H1 (cell line): ENCODE measurements around the gene C9orf152. TPM values are rescaled to one million over a fixed set of nuclear protein-coding genes. Genes with fewer than 3 reads are reported as not detected.
A peak's percentile ranks its signal among the peaks of the same experiment; 100 is the strongest.

Experiments used
- CTCF ChIA-PET: fragments of 300-600 bp; sonication (Branson Sonifier 250); formaldehyde crosslinking; loops from one replicate; lab custom pipeline; 2021; ENCODE audit not compliant: partially characterized antibody; lab: Charles Lee
- POLR2A ChIA-PET: fragments of 300-600 bp; sonication (Branson Sonifier 250); formaldehyde crosslinking; loops from one replicate; lab custom pipeline; 2021; ENCODE audit warnings: inconsistent platforms; ENCODE audit not compliant: partially characterized antibody; lab: Charles Lee
- DNase-seq, 2 experiments: peaks; one replicate each; pipeline versions ENCODE4 v3.0.0 to v3.0.0-alpha.2; 2010 to 2022; ENCODE audit warnings: low spot score in 2 of 2, low read depth in 1 of 2, mixed read lengths in 1 of 2
- FAIRE-seq: peaks from 2 replicates; lab custom pipeline; 2011; peaks lifted over from hg19 to GRCh38; lab: Jason Lieb, UNC
- H2AFZ ChIP-seq: 2 replicates; pipeline ENCODE4 v1.8.1; 2012; ENCODE audit warnings: low read length, inconsistent platforms
- H2AK5ac ChIP-seq: 2 replicates; pipeline ENCODE4 v1.6.1; 2013; ENCODE audit warnings: low read depth, low read length
- H2BK120ac ChIP-seq: replicated peaks from 2 replicates; pipeline ENCODE3; 2013; ENCODE audit warnings: low read depth, low read length, inconsistent platforms
- H2BK12ac ChIP-seq: 2 replicates; pipeline ENCODE4 v1.6.1; 2013; ENCODE audit warnings: low read depth, low read length
- H2BK15ac ChIP-seq: 2 replicates; pipeline ENCODE4 v1.6.1; 2013; ENCODE audit warnings: low read length
- H2BK20ac ChIP-seq: 2 replicates; pipeline ENCODE4 v1.6.1; 2013; ENCODE audit warnings: low read length
- H2BK5ac ChIP-seq: 2 replicates; pipeline ENCODE4 v1.6.1; 2013; ENCODE audit warnings: low read depth, low read length
- H3K14ac ChIP-seq: 2 replicates; pipeline ENCODE4 v1.6.1; 2013; ENCODE audit warnings: inconsistent platforms; ENCODE audit not compliant: insufficient read length
- H3K18ac ChIP-seq: 2 replicates; pipeline ENCODE4 v1.6.1; 2013; ENCODE audit warnings: low read length; ENCODE audit errors: extremely low read depth
- H3K23ac ChIP-seq: 2 replicates; pipeline ENCODE4 v1.6.1; 2013; ENCODE audit warnings: inconsistent platforms; ENCODE audit not compliant: insufficient read length
- H3K23me2 ChIP-seq: 2 replicates; pipeline ENCODE4 v1.6.1; 2013; ENCODE audit warnings: low read depth, low read length
- H3K27ac ChIP-seq: 2 replicates; pipeline ENCODE4 v1.6.1; 2011; ENCODE audit warnings: low read depth, low read length, inconsistent platforms
- H3K27me3 ChIP-seq, 4 experiments: replicated peaks in 1 of 4; 1 replicate in 1 of 4; 2 replicates in 3 of 4; pipeline versions ENCODE4 v1.6.1 to v1.8.1; 2011 to 2013; ENCODE audit warnings: low read length in 3 of 4, mild to moderate bottlenecking in 3 of 4, inconsistent platforms in 2 of 4, mixed read lengths in 2 of 4, moderate library complexity in 1 of 4; ENCODE audit not compliant: control insufficient read depth in 3 of 4, insufficient read depth in 3 of 4; ENCODE audit errors: extremely low read depth in 1 of 4
- H3K36me3 ChIP-seq, 4 experiments: 2 replicates each; pipeline versions ENCODE4 v1.6.1 to v1.8.1; 2011 to 2013; ENCODE audit warnings: mild to moderate bottlenecking in 4 of 4, low read length in 3 of 4, moderate library complexity in 2 of 4, control low read depth in 1 of 4, inconsistent platforms in 1 of 4; ENCODE audit not compliant: insufficient read depth in 4 of 4, control insufficient read depth in 2 of 4
- H3K4ac ChIP-seq: replicated peaks from 2 replicates; pipeline ENCODE3; 2013; ENCODE audit warnings: low read length, low read depth, mixed read lengths, inconsistent platforms; ENCODE audit not compliant: insufficient read length
- H3K4me1 ChIP-seq, 4 experiments: replicated peaks in 1 of 4; 1 replicate in 1 of 4; 2 replicates in 3 of 4; pipeline versions ENCODE4 v1.6.1 to v1.8.1; 2011 to 2013; ENCODE audit warnings: low read length in 3 of 4, inconsistent platforms in 2 of 4, mixed read lengths in 1 of 4; ENCODE audit not compliant: insufficient read depth in 4 of 4, control insufficient read depth in 3 of 4
- H3K4me2 ChIP-seq, 2 experiments: 2 replicates each; pipeline versions ENCODE4 v1.6.1 to v1.8.1; 2011 to 2013; ENCODE audit warnings: low read depth in 2 of 2, low read length in 2 of 2, control low read depth in 1 of 2, inconsistent platforms in 1 of 2, mild to moderate bottlenecking in 1 of 2; ENCODE audit not compliant: insufficient read depth in 1 of 2
- H3K4me3 ChIP-seq, 4 experiments: fragments of 200-600, 300-600 bp in 1 of 4; sonication (generic), shearing (Covaris generic), sonication (Bioruptor Twin) in 1 of 4; 2 replicates each; pipeline versions ENCODE4 v1.5.1 to v1.8.1; 2011 to 2016; ENCODE audit warnings: low read length in 4 of 4, low read depth in 3 of 4, control low read depth in 2 of 4, inconsistent platforms in 2 of 4, mild to moderate bottlenecking in 2 of 4, mixed read lengths in 1 of 4, moderate library complexity in 1 of 4; ENCODE audit not compliant: insufficient read depth in 2 of 4; ENCODE audit errors: extremely low read depth in 1 of 4
- H3K56ac ChIP-seq: replicated peaks from 2 replicates; pipeline ENCODE3; 2013; ENCODE audit warnings: low read depth, mild to moderate bottlenecking, mixed read lengths, low read length, inconsistent platforms; ENCODE audit not compliant: insufficient read length
- H3K79me1 ChIP-seq: 2 replicates; pipeline ENCODE4 v1.6.1; 2013; ENCODE audit warnings: low read depth, low read length, control low read depth
- H3K79me2 ChIP-seq, 2 experiments: 2 replicates each; pipeline versions ENCODE4 v1.6.1 to v1.8.1; 2012 to 2013; ENCODE audit warnings: low read length in 2 of 2, mild to moderate bottlenecking in 2 of 2, inconsistent platforms in 1 of 2; ENCODE audit not compliant: insufficient read depth in 2 of 2, control insufficient read depth in 1 of 2
- H3K9ac ChIP-seq, 4 experiments: replicated peaks in 1 of 4; 1 replicate in 1 of 4; 2 replicates in 3 of 4; pipeline versions ENCODE4 v1.6.1 to v1.8.1; 2011 to 2013; ENCODE audit warnings: low read depth in 3 of 4, low read length in 3 of 4, control low read depth in 2 of 4, mild to moderate bottlenecking in 2 of 4, moderate library complexity in 2 of 4, inconsistent platforms in 1 of 4; ENCODE audit errors: extremely low read depth in 1 of 4
- H3K9me3 ChIP-seq, 2 experiments: 2 replicates each; pipeline versions ENCODE4 v1.6.1 to v1.8.1; 2012 to 2013; ENCODE audit warnings: mild to moderate bottlenecking in 2 of 2, moderate library complexity in 2 of 2, control low read depth in 1 of 2, inconsistent platforms in 1 of 2, low read depth in 1 of 2, low read length in 1 of 2, mixed read lengths in 1 of 2; ENCODE audit not compliant: insufficient read depth in 2 of 2
- H4K20me1 ChIP-seq, 2 experiments: replicated peaks in 1 of 2; 2 replicates each; pipeline versions ENCODE3 to v1.8.1; 2011 to 2013; ENCODE audit warnings: inconsistent platforms in 2 of 2, low read length in 2 of 2, mild to moderate bottlenecking in 1 of 2; ENCODE audit not compliant: insufficient read depth in 2 of 2, control insufficient read depth in 1 of 2
- H4K5ac ChIP-seq: 2 replicates; pipeline ENCODE4 v1.6.1; 2013; ENCODE audit warnings: low read length, low read depth, mixed read lengths, inconsistent platforms; ENCODE audit not compliant: insufficient read length
- H4K8ac ChIP-seq: 2 replicates; pipeline ENCODE4 v1.8.0; 2013; ENCODE audit warnings: mild to moderate bottlenecking, moderate library complexity, low read length, inconsistent platforms; ENCODE audit not compliant: insufficient read depth; ENCODE audit errors: extremely low read depth
- H4K91ac ChIP-seq: replicated peaks from 2 replicates; pipeline ENCODE3; 2013; ENCODE audit warnings: low read length, mixed read lengths, inconsistent platforms; ENCODE audit not compliant: insufficient read length
- ASH2L ChIP-seq: fragments of 200-600, 300-600 bp; sonication (generic); IDR thresholded peaks from one replicate; pipeline ENCODE4 v1.7.1; 2017; ENCODE audit warnings: low read length
- CREB1 ChIP-seq: IDR thresholded peaks from 2 replicates; pipeline ENCODE4 v1.6.1; 2012; ENCODE audit warnings: inconsistent platforms
- HDAC2 ChIP-seq, 2 experiments: fragments of 300-600 bp in 1 of 2; sonication (generic) in 1 of 2; IDR thresholded peaks; 2 replicates each; pipeline ENCODE4 v1.6.1; 2011 to 2012; ENCODE audit warnings: low read depth in 2 of 2, low read length in 2 of 2, mild to moderate bottlenecking in 2 of 2, moderate library complexity in 2 of 2, borderline replicate concordance in 1 of 2, inconsistent platforms in 1 of 2
- HDAC6 ChIP-seq: IDR thresholded peaks from one replicate; pipeline ENCODE4 v1.7.1; 2012; ENCODE audit warnings: low read depth, mild to moderate bottlenecking, inconsistent platforms, low read length, moderate library complexity
- KDM4A ChIP-seq: IDR thresholded peaks from one replicate; pipeline ENCODE4 v1.7.1; 2012; ENCODE audit warnings: low read depth, mild to moderate bottlenecking, moderate library complexity, low read length, inconsistent platforms; ENCODE audit not compliant: severe bottlenecking
- NANOG ChIP-seq: IDR thresholded peaks from 2 replicates; pipeline ENCODE4 v1.6.1; 2011; ENCODE audit warnings: low read length, low read depth, mild to moderate bottlenecking, inconsistent platforms; ENCODE audit not compliant: insufficient read depth, poor library complexity, severe bottlenecking
- POLR2A ChIP-seq, 2 experiments: IDR thresholded peaks; 1 replicate in 1 of 2; 2 replicates in 1 of 2; pipeline ENCODE4 v1.6.1; 2011; ENCODE audit warnings: low read depth in 2 of 2, low read length in 2 of 2, mild to moderate bottlenecking in 2 of 2; ENCODE audit errors: control extremely low read depth in 1 of 2
- SAP30 ChIP-seq: fragments of 300-600 bp; sonication (generic); IDR thresholded peaks from 2 replicates; pipeline ENCODE4 v1.7.1; 2012; ENCODE audit warnings: low read length, moderate library complexity, mild to moderate bottlenecking, inconsistent platforms; ENCODE audit not compliant: insufficient read depth, insufficient replicate concordance
- SIN3A ChIP-seq, 2 experiments: IDR thresholded peaks in 1 of 2; conservative IDR thresholded peaks in 1 of 2; 2 replicates each; pipeline ENCODE4 v1.6.1; 2011 to 2012; ENCODE audit warnings: low read length in 2 of 2, improper control_type of control experiment in 1 of 2, low read depth in 1 of 2, mild to moderate bottlenecking in 1 of 2
- WGBS, 2 experiments: shearing (Covaris generic) in 1 of 2; methylation state at CpG; one replicate each; pipeline versions ENCODE4 v1.1.6 to v1.1.7; 2013 to 2015; ENCODE audit warnings: low lambda C conversion rate in 2 of 2, mixed read lengths in 2 of 2, inconsistent platforms in 1 of 2, low coverage in 1 of 2, missing lambda C conversion rate in 1 of 2; ENCODE audit not compliant: insufficient replicate concordance in 2 of 2, insufficient coverage in 1 of 2, insufficient read length in 1 of 2; ENCODE audit errors: extremely low coverage in 1 of 2, missing lambda C conversion rate in 1 of 2; 5-methylcytosine and 5-hydroxymethylcytosine counted together
- polyA plus RNA-seq, 7 experiments: library from polyadenylated mRNA; depleted of rRNA in 3 of 7; stranded (reverse) in 5 of 7; unstranded in 2 of 7; fragments of >200 nt in 5 of 7; fragments of 200-250 nt in 2 of 7; gene quantifications; 1 replicate in 5 of 7; 2 replicates in 1 of 7; 4 replicates in 1 of 7; pipeline versions ENCODE4 v1.2.1 to v1.2.3, GENCODE V29; 2011 to 2013; ENCODE audit warnings: missing spikeins in 2 of 7, mixed read lengths in 2 of 7
- total RNA-seq: library from RNA; stranded (reverse); fragmentation: NEBNext Ultra II Directional; extraction: Animal tissue kit (Norgen Biotek cat#: 25700); gene quantifications from 2 replicates; pipeline ENCODE4 v1.2.1, GENCODE V29; 2021
- TF ChIP-seq, protein P1 (sequence below): IDR thresholded peaks from 2 replicates; pipeline ENCODE4 v1.6.1; 2012; ENCODE audit warnings: inconsistent platforms

Gene C9orf152
- total and polyA plus RNA-seq, 2 of the 8 experiments (the other 6 are each of a cell fraction or from before 2014, with no cell fraction given): not detected

DNA sequence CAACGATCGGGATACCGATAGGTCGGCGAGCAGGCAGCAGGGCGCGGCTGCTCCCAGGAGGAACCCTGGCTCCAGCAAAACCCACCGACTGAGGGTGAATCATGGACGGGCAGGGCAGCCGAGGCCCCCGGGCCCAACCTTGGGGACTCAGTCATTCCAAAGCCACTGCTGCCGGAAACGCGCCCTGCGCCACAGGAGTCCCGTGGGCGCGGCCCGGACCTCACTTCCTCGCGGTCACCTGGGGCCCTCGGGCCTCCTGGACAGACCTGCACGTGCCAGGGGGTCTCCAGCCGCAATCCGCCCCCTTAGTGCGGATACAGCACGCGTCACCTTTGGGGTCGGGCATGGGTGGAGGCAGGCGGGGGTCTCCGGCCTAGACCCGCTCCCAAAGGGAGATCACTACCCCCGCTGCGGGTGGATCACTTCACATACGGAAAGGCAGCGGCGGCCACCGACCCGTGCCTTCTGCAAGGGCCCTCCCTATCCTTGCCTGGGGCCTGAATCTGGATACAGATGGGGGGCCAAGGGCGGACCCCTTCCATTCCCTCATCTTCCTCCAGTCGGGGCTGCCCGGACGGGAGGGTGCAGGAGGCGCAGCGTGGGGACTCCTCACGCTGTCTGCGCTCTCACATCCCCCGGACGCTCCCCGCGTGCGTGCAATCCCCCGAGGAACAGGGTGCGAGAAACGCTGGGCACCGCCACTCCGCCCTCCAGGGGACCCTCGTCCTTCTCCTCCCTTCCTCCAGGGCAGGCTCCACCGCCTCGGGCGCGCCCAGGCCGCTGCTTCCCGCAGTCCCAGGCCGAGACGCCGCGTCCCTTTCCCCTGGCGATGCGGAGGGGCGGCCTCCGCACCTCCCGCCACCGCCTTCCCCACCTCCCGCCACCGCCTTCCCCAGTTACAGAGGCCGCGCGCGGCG lies 47.8 kb upstream of the C9orf152 start:
- H3K4ac ChIP-seq: peak overlapping the region; percentile 79
- H4K20me1 ChIP-seq: peaks cover 7 to 14% of the 10 kb centered on the region in 2 experiments
- ChIA-PET CTCF (no interaction called here), POLR2A (interaction anchor here (0.8 to 4.1 kb wide), 21 partner anchors 8 to 207 kb away, joined by 3 to 44 read pairs (median 5); partner anchors contain the start of gene C9orf152)
- no peaks in the 10 kb centered on the region for H3K9me3 ChIP-seq
- H3K9ac ChIP-seq: peak overlapping the region; percentile 73 to 88 (median 78)
- FAIRE-seq: no peak
- no peak overlapping the region; the same call in 1 of the 2 replicates for H2BK15ac ChIP-seq
- no peak overlapping the region for H2AK5ac ChIP-seq
- DNase-seq: peak in 1 of 2 experiments; percentile 68
- peak overlapping the region; percentile 91 for H2BK5ac ChIP-seq
- peaks cover 8 to 18% (median 10%) of the 10 kb centered on the region in 4 experiments for H3K4me1 ChIP-seq
- WGBS, 2 experiments: 1% methylated on average over 40 of the region's 81 CpGs; no CpG with 5 or more reads in 1 of the 2 experiments
- peaks cover 29 to 54% of the 10 kb centered on the region in 2 experiments for H3K79me2 ChIP-seq
- peaks cover 5% of the 10 kb centered on the region; the same call in 1 of the 2 replicates for H3K79me1 ChIP-seq
- no peak overlapping the region for H3K23ac ChIP-seq
- peak overlapping the region; percentile 89 for H3K18ac ChIP-seq
- peaks cover 11% of the 10 kb centered on the region for H3K23me2 ChIP-seq
- no peak overlapping the region for H2BK120ac ChIP-seq
- H2BK20ac ChIP-seq: no peak overlapping the region
- H3K56ac ChIP-seq: peak overlapping the region; percentile 70
- H3K4me2 ChIP-seq: peak overlapping the region; percentile 93 to 96
- H2AFZ ChIP-seq: no peak overlapping the region
- peak overlapping the region; percentile 86 for H2BK12ac ChIP-seq
- H3K27ac ChIP-seq: peak overlapping the region; percentile 39
- H4K91ac ChIP-seq: peak overlapping the region; percentile 70
- no peak overlapping the region for H4K5ac ChIP-seq
- peaks cover 0 to 1% (median 0%) of the 10 kb centered on the region in 4 experiments; a peak in 2 of 8 replicates for H3K36me3 ChIP-seq
- peak overlapping the region; percentile 92 for H4K8ac ChIP-seq
- H3K27me3 ChIP-seq: no peaks in the 10 kb centered on the region; a peak in 1 of 7 replicates
- peak overlapping the region; percentile 82 to 94 (median 92) for H3K4me3 ChIP-seq
- no peak overlapping the region for H3K14ac ChIP-seq
- no peak for TF ChIP-seq NANOG
- 0 out of 4 replicates have a peak, but pooled peaks of 1 of the 2 experiments have one; percentile 18 for TF ChIP-seq HDAC2 (IDR thresholded peaks at IDR 0.05; ENCODE audit: borderline replicate concordance in 1 of 2, low read depth in 2 of 2, low read length in 2 of 2)
- TF ChIP-seq CREB1: no peak; the same call in 1 of the 2 replicates
- peak; percentile 6 for TF ChIP-seq SAP30
- no peak for TF ChIP-seq POLR2A (IDR thresholded peaks at IDR 0.05; ENCODE audit: control extremely low read depth in 1 of 2, low read depth in 2 of 2, low read length in 2 of 2)
- TF ChIP-seq, protein P1, sequence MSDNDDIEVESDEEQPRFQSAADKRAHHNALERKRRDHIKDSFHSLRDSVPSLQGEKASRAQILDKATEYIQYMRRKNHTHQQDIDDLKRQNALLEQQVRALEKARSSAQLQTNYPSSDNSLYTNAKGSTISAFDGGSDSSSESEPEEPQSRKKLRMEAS: peak; percentile 56
- peak; percentile 3 to 44; a peak in 2 of 4 replicates for TF ChIP-seq SIN3A (conservative IDR thresholded peaks at IDR 0.05 in 1 of 2, IDR thresholded peaks at IDR 0.05 in 1 of 2; ENCODE audit: low read depth in 1 of 2, low read length in 2 of 2)
- no peak for TF ChIP-seq HDAC6
- TF ChIP-seq ASH2L: peak; percentile 34
- TF ChIP-seq KDM4A: peak; percentile 64
